H1 (cell line): ENCODE results near the gene C5orf15. TPM values are rescaled to one million over a fixed set of nuclear protein-coding genes. Genes with fewer than 3 reads are reported as not detected.
A peak's percentile ranks its signal among the peaks of the same experiment; 100 is the strongest.

Experiments used
- CTCF ChIA-PET: fragments of 300-600 bp; sonication (Branson Sonifier 250); formaldehyde crosslinking; loops from one replicate; lab custom pipeline; 2021; ENCODE audit not compliant: partially characterized antibody; lab: Charles Lee
- POLR2A ChIA-PET: fragments of 300-600 bp; sonication (Branson Sonifier 250); formaldehyde crosslinking; loops from one replicate; lab custom pipeline; 2021; ENCODE audit warnings: inconsistent platforms; ENCODE audit not compliant: partially characterized antibody; lab: Charles Lee
- DNase-seq, 2 experiments: peaks; one replicate each; pipeline versions ENCODE4 v3.0.0 to v3.0.0-alpha.2; 2010 to 2022; ENCODE audit warnings: low spot score in 2 of 2, low read depth in 1 of 2, mixed read lengths in 1 of 2
- FAIRE-seq: peaks from 2 replicates; lab custom pipeline; 2011; peaks lifted over from hg19 to GRCh38; lab: Jason Lieb, UNC
- H2AFZ ChIP-seq: 2 replicates; pipeline ENCODE4 v1.8.1; 2012; ENCODE audit warnings: low read length, inconsistent platforms
- H2AK5ac ChIP-seq: 2 replicates; pipeline ENCODE4 v1.6.1; 2013; ENCODE audit warnings: low read depth, low read length
- H2BK120ac ChIP-seq: replicated peaks from 2 replicates; pipeline ENCODE3; 2013; ENCODE audit warnings: low read depth, low read length, inconsistent platforms
- H2BK12ac ChIP-seq: 2 replicates; pipeline ENCODE4 v1.6.1; 2013; ENCODE audit warnings: low read depth, low read length
- H2BK15ac ChIP-seq: 2 replicates; pipeline ENCODE4 v1.6.1; 2013; ENCODE audit warnings: low read length
- H2BK20ac ChIP-seq: 2 replicates; pipeline ENCODE4 v1.6.1; 2013; ENCODE audit warnings: low read length
- H2BK5ac ChIP-seq: 2 replicates; pipeline ENCODE4 v1.6.1; 2013; ENCODE audit warnings: low read depth, low read length
- H3K14ac ChIP-seq: 2 replicates; pipeline ENCODE4 v1.6.1; 2013; ENCODE audit warnings: inconsistent platforms; ENCODE audit not compliant: insufficient read length
- H3K18ac ChIP-seq: 2 replicates; pipeline ENCODE4 v1.6.1; 2013; ENCODE audit warnings: low read length; ENCODE audit errors: extremely low read depth
- H3K23ac ChIP-seq: 2 replicates; pipeline ENCODE4 v1.6.1; 2013; ENCODE audit warnings: inconsistent platforms; ENCODE audit not compliant: insufficient read length
- H3K23me2 ChIP-seq: 2 replicates; pipeline ENCODE4 v1.6.1; 2013; ENCODE audit warnings: low read depth, low read length
- H3K27ac ChIP-seq: 2 replicates; pipeline ENCODE4 v1.6.1; 2011; ENCODE audit warnings: low read depth, low read length, inconsistent platforms
- H3K27me3 ChIP-seq, 4 experiments: replicated peaks in 1 of 4; 1 replicate in 1 of 4; 2 replicates in 3 of 4; pipeline versions ENCODE4 v1.6.1 to v1.8.1; 2011 to 2013; ENCODE audit warnings: low read length in 3 of 4, mild to moderate bottlenecking in 3 of 4, inconsistent platforms in 2 of 4, mixed read lengths in 2 of 4, moderate library complexity in 1 of 4; ENCODE audit not compliant: control insufficient read depth in 3 of 4, insufficient read depth in 3 of 4; ENCODE audit errors: extremely low read depth in 1 of 4
- H3K36me3 ChIP-seq, 4 experiments: 2 replicates each; pipeline versions ENCODE4 v1.6.1 to v1.8.1; 2011 to 2013; ENCODE audit warnings: mild to moderate bottlenecking in 4 of 4, low read length in 3 of 4, moderate library complexity in 2 of 4, control low read depth in 1 of 4, inconsistent platforms in 1 of 4; ENCODE audit not compliant: insufficient read depth in 4 of 4, control insufficient read depth in 2 of 4
- H3K4ac ChIP-seq: replicated peaks from 2 replicates; pipeline ENCODE3; 2013; ENCODE audit warnings: low read length, low read depth, mixed read lengths, inconsistent platforms; ENCODE audit not compliant: insufficient read length
- H3K4me1 ChIP-seq, 4 experiments: replicated peaks in 1 of 4; 1 replicate in 1 of 4; 2 replicates in 3 of 4; pipeline versions ENCODE4 v1.6.1 to v1.8.1; 2011 to 2013; ENCODE audit warnings: low read length in 3 of 4, inconsistent platforms in 2 of 4, mixed read lengths in 1 of 4; ENCODE audit not compliant: insufficient read depth in 4 of 4, control insufficient read depth in 3 of 4
- H3K4me2 ChIP-seq, 2 experiments: 2 replicates each; pipeline versions ENCODE4 v1.6.1 to v1.8.1; 2011 to 2013; ENCODE audit warnings: low read depth in 2 of 2, low read length in 2 of 2, control low read depth in 1 of 2, inconsistent platforms in 1 of 2, mild to moderate bottlenecking in 1 of 2; ENCODE audit not compliant: insufficient read depth in 1 of 2
- H3K4me3 ChIP-seq, 4 experiments: fragments of 200-600, 300-600 bp in 1 of 4; sonication (generic), shearing (Covaris generic), sonication (Bioruptor Twin) in 1 of 4; 2 replicates each; pipeline versions ENCODE4 v1.5.1 to v1.8.1; 2011 to 2016; ENCODE audit warnings: low read length in 4 of 4, low read depth in 3 of 4, control low read depth in 2 of 4, inconsistent platforms in 2 of 4, mild to moderate bottlenecking in 2 of 4, mixed read lengths in 1 of 4, moderate library complexity in 1 of 4; ENCODE audit not compliant: insufficient read depth in 2 of 4; ENCODE audit errors: extremely low read depth in 1 of 4
- H3K56ac ChIP-seq: replicated peaks from 2 replicates; pipeline ENCODE3; 2013; ENCODE audit warnings: low read depth, mild to moderate bottlenecking, mixed read lengths, low read length, inconsistent platforms; ENCODE audit not compliant: insufficient read length
- H3K79me1 ChIP-seq: 2 replicates; pipeline ENCODE4 v1.6.1; 2013; ENCODE audit warnings: low read depth, low read length, control low read depth
- H3K79me2 ChIP-seq, 2 experiments: 2 replicates each; pipeline versions ENCODE4 v1.6.1 to v1.8.1; 2012 to 2013; ENCODE audit warnings: low read length in 2 of 2, mild to moderate bottlenecking in 2 of 2, inconsistent platforms in 1 of 2; ENCODE audit not compliant: insufficient read depth in 2 of 2, control insufficient read depth in 1 of 2
- H3K9ac ChIP-seq, 4 experiments: replicated peaks in 1 of 4; 1 replicate in 1 of 4; 2 replicates in 3 of 4; pipeline versions ENCODE4 v1.6.1 to v1.8.1; 2011 to 2013; ENCODE audit warnings: low read depth in 3 of 4, low read length in 3 of 4, control low read depth in 2 of 4, mild to moderate bottlenecking in 2 of 4, moderate library complexity in 2 of 4, inconsistent platforms in 1 of 4; ENCODE audit errors: extremely low read depth in 1 of 4
- H3K9me3 ChIP-seq, 2 experiments: 2 replicates each; pipeline versions ENCODE4 v1.6.1 to v1.8.1; 2012 to 2013; ENCODE audit warnings: mild to moderate bottlenecking in 2 of 2, moderate library complexity in 2 of 2, control low read depth in 1 of 2, inconsistent platforms in 1 of 2, low read depth in 1 of 2, low read length in 1 of 2, mixed read lengths in 1 of 2; ENCODE audit not compliant: insufficient read depth in 2 of 2
- H4K20me1 ChIP-seq, 2 experiments: replicated peaks in 1 of 2; 2 replicates each; pipeline versions ENCODE3 to v1.8.1; 2011 to 2013; ENCODE audit warnings: inconsistent platforms in 2 of 2, low read length in 2 of 2, mild to moderate bottlenecking in 1 of 2; ENCODE audit not compliant: insufficient read depth in 2 of 2, control insufficient read depth in 1 of 2
- H4K5ac ChIP-seq: 2 replicates; pipeline ENCODE4 v1.6.1; 2013; ENCODE audit warnings: low read length, low read depth, mixed read lengths, inconsistent platforms; ENCODE audit not compliant: insufficient read length
- H4K8ac ChIP-seq: 2 replicates; pipeline ENCODE4 v1.8.0; 2013; ENCODE audit warnings: mild to moderate bottlenecking, moderate library complexity, low read length, inconsistent platforms; ENCODE audit not compliant: insufficient read depth; ENCODE audit errors: extremely low read depth
- H4K91ac ChIP-seq: replicated peaks from 2 replicates; pipeline ENCODE3; 2013; ENCODE audit warnings: low read length, mixed read lengths, inconsistent platforms; ENCODE audit not compliant: insufficient read length
- CREB1 ChIP-seq: IDR thresholded peaks from 2 replicates; pipeline ENCODE4 v1.6.1; 2012; ENCODE audit warnings: inconsistent platforms
- CTCF ChIP-seq, 3 experiments: IDR thresholded peaks; 1 replicate in 2 of 3; 2 replicates in 1 of 3; pipeline versions ENCODE4 v1.5.1 to v1.6.1; 2011; ENCODE audit warnings: low read length in 3 of 3, mild to moderate bottlenecking in 3 of 3, inconsistent platforms in 2 of 3, low read depth in 1 of 3, moderate library complexity in 1 of 3; ENCODE audit not compliant: insufficient read depth in 1 of 3; ENCODE audit errors: control extremely low read depth in 1 of 3
- E2F6 ChIP-seq: IDR thresholded peaks from 2 replicates; pipeline ENCODE4 v1.6.1; 2012; ENCODE audit warnings: inconsistent platforms
- POLR2AphosphoS5 ChIP-seq: IDR thresholded peaks from 2 replicates; pipeline ENCODE4 v1.6.1; 2011; ENCODE audit warnings: low read depth, low read length
- RAD21 ChIP-seq, 2 experiments: IDR thresholded peaks in 1 of 2; conservative IDR thresholded peaks in 1 of 2; 2 replicates each; pipeline ENCODE4 v1.6.1; 2011; ENCODE audit warnings: low read depth in 2 of 2, low read length in 2 of 2, improper control_type of control experiment in 1 of 2, inconsistent platforms in 1 of 2, mild to moderate bottlenecking in 1 of 2, moderate library complexity in 1 of 2
- SIRT6 ChIP-seq: IDR thresholded peaks from one replicate; pipeline ENCODE4 v1.7.1; 2012; ENCODE audit warnings: low read length, inconsistent platforms
- SP4 ChIP-seq: IDR thresholded peaks from 2 replicates; pipeline ENCODE4 v1.6.1; 2012; ENCODE audit warnings: low read length, inconsistent platforms
- TAF1 ChIP-seq: IDR thresholded peaks from 2 replicates; pipeline ENCODE4 v1.6.1; 2011; ENCODE audit warnings: mild to moderate bottlenecking, low read depth, low read length
- WGBS, 2 experiments: shearing (Covaris generic) in 1 of 2; methylation state at CpG; one replicate each; pipeline versions ENCODE4 v1.1.6 to v1.1.7; 2013 to 2015; ENCODE audit warnings: low lambda C conversion rate in 2 of 2, mixed read lengths in 2 of 2, inconsistent platforms in 1 of 2, low coverage in 1 of 2, missing lambda C conversion rate in 1 of 2; ENCODE audit not compliant: insufficient replicate concordance in 2 of 2, insufficient coverage in 1 of 2, insufficient read length in 1 of 2; ENCODE audit errors: extremely low coverage in 1 of 2, missing lambda C conversion rate in 1 of 2; 5-methylcytosine and 5-hydroxymethylcytosine counted together
- polyA plus RNA-seq, 7 experiments: library from polyadenylated mRNA; depleted of rRNA in 3 of 7; stranded (reverse) in 5 of 7; unstranded in 2 of 7; fragments of >200 nt in 5 of 7; fragments of 200-250 nt in 2 of 7; gene quantifications; 1 replicate in 5 of 7; 2 replicates in 1 of 7; 4 replicates in 1 of 7; pipeline versions ENCODE4 v1.2.1 to v1.2.3, GENCODE V29; 2011 to 2013; ENCODE audit warnings: missing spikeins in 2 of 7, mixed read lengths in 2 of 7
- total RNA-seq: library from RNA; stranded (reverse); fragmentation: NEBNext Ultra II Directional; extraction: Animal tissue kit (Norgen Biotek cat#: 25700); gene quantifications from 2 replicates; pipeline ENCODE4 v1.2.1, GENCODE V29; 2021

The C5orf15 gene
- total and polyA plus RNA-seq, 2 of the 8 experiments (the other 6 are each of a cell fraction or from before 2014, with no cell fraction given): 31.7 to 39.3 TPM

DNA sequence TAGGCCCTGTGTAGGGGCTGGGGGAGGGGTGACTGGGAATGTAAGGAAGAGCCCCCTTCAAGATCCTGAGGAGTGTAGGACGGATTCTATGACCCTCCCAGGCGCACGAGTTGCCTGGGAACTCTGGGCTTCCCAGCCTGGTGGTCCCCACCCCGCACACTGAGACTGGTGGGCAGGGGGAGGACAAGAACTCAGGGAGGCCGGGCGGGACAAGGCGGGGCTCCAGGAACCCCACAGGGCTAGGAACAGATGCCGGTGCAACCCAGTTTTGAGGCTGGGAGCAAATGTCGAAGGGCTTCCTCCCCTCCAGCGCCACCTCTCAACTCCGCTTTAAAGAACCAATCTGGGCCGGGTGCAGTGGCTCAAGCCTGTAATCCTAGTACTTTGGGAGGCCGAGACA, 37.7 kb upstream of the C5orf15 start:
- H3K14ac ChIP-seq: no peak overlapping the region
- peak overlapping the region; percentile 62 for H4K8ac ChIP-seq
- H3K23ac ChIP-seq: no peak overlapping the region
- no peak overlapping the region for H2BK20ac ChIP-seq
- no peaks in the 10 kb centered on the region for H3K27me3 ChIP-seq
- peaks cover 4 to 27% (median 14%) of the 10 kb centered on the region in 4 experiments for H3K4me1 ChIP-seq
- H3K79me2 ChIP-seq: peaks cover 30 to 31% of the 10 kb centered on the region in 2 experiments
- no peak for FAIRE-seq
- peak overlapping the region; percentile 47 for H4K91ac ChIP-seq
- peak overlapping the region; percentile 52 to 90 (median 66); a peak in 5 of 8 replicates for H3K4me3 ChIP-seq
- H2BK12ac ChIP-seq: no peak overlapping the region; the same call in 1 of the 2 replicates
- TF ChIP-seq E2F6: no peak
- no peak for TF ChIP-seq SP4
- TF ChIP-seq SIRT6: no peak
- TF ChIP-seq CTCF (IDR thresholded peaks at IDR 0.05; ENCODE audit: control extremely low read depth in 1 of 3, insufficient read depth in 1 of 3, low read depth in 1 of 3, low read length in 3 of 3): no peak
- no peak for TF ChIP-seq RAD21 (IDR thresholded peaks at IDR 0.05 in 1 of 2, conservative IDR thresholded peaks at IDR 0.05 in 1 of 2; ENCODE audit: low read depth in 2 of 2, low read length in 2 of 2)
- no peak for TF ChIP-seq TAF1
- no peak for TF ChIP-seq POLR2AphosphoS5
- TF ChIP-seq CREB1: no peak
- peak overlapping the region; percentile 13 for H4K5ac ChIP-seq
- H2AFZ ChIP-seq: no peak overlapping the region
- 0 out of 2 replicates have a peak overlapping the region, but pooled peaks have one; percentile 93 for H2BK5ac ChIP-seq
- H2BK120ac ChIP-seq: no peak overlapping the region
- DNase-seq: peak in 1 of 2 experiments; percentile 60
- no peak overlapping the region for H3K4ac ChIP-seq
- H3K79me1 ChIP-seq: 0 out of 2 replicates have a peak, but pooled peaks cover 6% of the 10 kb centered on the region
- ChIA-PET POLR2A (interaction anchor here (0.6 to 2.6 kb wide), 6 partner anchors 11 to 1537 kb away, joined by 3 to 10 read pairs (median 4); no protein-coding TSS in a partner anchor), CTCF (interaction anchor here (0.6 to 2.2 kb wide), 8 partner anchors 10 to 134 kb away, joined by 3 to 12 read pairs (median 6); no protein-coding TSS in a partner anchor)
- 0 out of 2 replicates have a peak overlapping the region, but pooled peaks have one; percentile 75 for H2AK5ac ChIP-seq
- H3K9ac ChIP-seq: no peak overlapping the region; a peak in 1 of 7 replicates
- H2BK15ac ChIP-seq: no peak overlapping the region
- H3K23me2 ChIP-seq: peaks cover 16% of the 10 kb centered on the region
- no peak overlapping the region for H3K27ac ChIP-seq
- H3K56ac ChIP-seq: no peak overlapping the region
- H3K4me2 ChIP-seq: peak overlapping the region; percentile 87 to 91
- H3K36me3 ChIP-seq: no peaks in the 10 kb centered on the region; a peak in 1 of 8 replicates
- WGBS, 2 experiments: 48% methylated on average over 13 of the region's 13 CpGs; no CpG with 5 or more reads in 1 of the 2 experiments
- H4K20me1 ChIP-seq: peaks cover 12 to 14% of the 10 kb centered on the region in 2 experiments
- H3K9me3 ChIP-seq: no peaks in the 10 kb centered on the region
- H3K18ac ChIP-seq: no peak overlapping the region; the same call in none of the 2 replicates
